Fibroblast of peridontal ligament (primary cell): Measurements from ENCODE around the gene ANG.
"Not testable (repeated sequence)": the region's sequence is repeated elsewhere in the genome, so short reads cannot be mapped to it uniquely, and the experiment has no call there.

Experiments
- DNase-seq: peaks from one replicate; pipeline ENCODE4 v3.0.0-alpha.2; 2010; ENCODE audit errors: extremely low read depth

Gene ANG

GRCh38 chr14:20698934-20699333, 10.4 kb downstream of the ANG start:
- DNase-seq: no peak

GRCh38 chr14:20699931-20700330, 11.4 kb downstream of the ANG start:
- no peak for DNase-seq

- DNase-seq: not testable (repeated sequence)
Observed at GRCh38 chr14:20700965-20701364, 12.4 kb downstream of the ANG start.

DNA sequence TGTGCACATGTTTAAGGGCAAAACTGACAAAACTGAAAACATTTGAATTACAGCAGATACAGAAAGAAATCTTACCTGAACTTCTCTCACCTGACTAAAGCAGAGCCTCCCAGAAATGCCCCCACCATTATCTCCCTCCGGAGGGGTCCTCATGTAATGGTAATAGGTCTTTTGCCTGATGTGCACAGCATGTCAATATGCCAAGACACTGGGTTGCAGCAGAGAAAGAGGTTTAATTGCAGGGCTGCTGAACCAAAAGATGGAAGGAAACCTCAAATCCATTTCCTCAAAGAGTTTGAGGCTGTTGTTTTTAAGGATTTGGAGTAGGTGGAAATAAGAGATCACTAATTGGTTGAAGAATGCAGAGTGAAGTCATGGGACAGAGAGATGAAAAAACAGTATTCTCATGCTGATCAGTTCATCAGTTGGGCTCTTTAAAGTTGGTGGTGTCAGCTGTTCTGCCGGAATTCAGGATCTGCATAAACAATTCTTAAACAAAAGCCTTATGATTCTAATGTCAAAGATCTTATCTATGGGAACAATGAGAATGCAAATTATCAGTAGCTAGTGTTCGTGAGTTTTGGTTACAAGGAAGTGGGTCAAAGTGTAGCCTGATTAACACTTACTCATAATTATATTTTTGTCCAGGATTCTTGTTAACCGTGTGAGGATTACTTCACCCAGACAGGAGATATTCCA, 18.2 kb downstream of the ANG start:
- no peak for DNase-seq

- DNase-seq: no peak
Observed at GRCh38 chr14:20707622-20708021, 19.1 kb downstream of the ANG start.

DNA sequence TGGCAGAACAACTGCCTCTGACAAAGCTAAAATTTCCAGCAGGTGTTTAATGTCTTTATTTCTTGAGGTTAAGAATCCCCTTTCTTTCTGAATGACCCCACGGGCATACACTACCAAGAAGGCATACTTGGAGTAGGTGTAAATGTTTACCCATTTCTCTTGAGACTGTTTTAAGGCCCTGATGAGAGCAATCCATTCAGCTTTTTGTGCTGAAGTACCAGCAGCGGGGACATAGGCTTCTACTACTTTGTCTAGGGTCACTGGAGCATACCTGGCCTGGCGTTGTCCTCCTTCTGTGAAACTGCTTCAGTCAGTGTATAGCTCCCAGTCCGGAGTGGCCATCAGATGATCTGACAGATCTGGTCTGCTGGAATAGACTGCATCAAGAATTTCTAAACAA, 22.7 kb downstream of the ANG start:
- DNase-seq: no peak

DNA sequence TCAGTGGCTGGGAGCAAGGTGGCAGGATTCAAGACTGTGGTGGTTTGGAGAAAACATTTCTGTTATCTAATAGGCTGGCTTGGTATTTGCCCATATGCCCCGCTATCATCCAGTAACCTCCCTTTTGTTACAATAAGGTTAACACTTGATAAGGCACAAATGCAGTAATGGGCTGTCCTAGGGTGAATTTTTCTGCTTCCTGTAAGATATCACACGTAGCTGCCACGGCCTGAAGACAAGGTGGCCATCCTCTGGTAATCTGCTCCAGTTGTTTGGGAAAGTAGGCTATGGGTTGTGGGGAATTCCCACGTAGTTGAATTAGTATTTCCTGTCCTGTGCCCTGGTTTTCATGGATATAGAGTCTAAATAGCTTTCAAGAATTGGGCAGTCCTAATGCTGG, 23.1 kb downstream of the ANG start:
- no peak for DNase-seq

DNA sequence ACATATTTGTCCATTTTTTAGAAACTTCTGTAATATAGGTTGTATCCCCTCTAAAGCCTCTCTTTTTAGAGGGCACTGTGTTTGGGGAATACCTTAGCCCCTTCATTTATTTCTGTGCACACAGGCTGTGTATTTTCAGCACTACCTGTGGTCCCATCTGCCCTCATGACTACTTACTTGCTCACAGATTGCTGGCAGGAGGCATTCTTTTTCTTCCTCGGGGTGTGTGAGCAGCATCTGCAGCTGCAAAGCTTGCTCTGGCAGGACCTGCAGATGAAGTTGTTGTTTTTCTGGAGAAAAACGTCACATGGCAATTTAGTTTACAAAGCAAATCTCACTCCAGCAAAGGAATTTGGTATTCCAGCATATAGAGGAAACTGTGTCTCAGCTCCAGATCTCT, 24.3 kb downstream of the ANG start:
- no peak for DNase-seq

GRCh38 chr14:20714593-20715250, 26.2 kb downstream of the ANG start:
- DNase-seq: peak; percentile 74

DNA sequence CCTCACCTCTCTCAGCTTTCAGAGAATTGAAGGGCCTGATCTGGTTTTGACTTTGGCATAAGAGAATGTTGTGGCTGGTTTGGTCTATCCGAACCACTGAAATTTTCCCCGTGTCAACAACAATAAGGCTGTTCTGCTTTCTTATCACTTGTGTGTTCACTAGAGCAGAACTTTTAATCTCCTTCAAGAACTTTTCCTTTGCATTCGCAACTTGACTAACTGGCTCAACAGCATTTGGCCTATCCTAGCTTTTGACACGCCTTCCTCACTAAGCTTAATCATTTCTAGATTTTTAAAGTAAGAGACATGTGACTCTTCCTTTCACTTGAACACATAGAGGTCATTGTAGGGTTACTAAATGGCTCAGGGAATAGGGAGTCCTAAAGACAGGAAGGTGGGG, 31.2 kb downstream of the ANG start:
- DNase-seq: no peak

GRCh38 chr14:20720741-20721140, 32.2 kb downstream of the ANG start:
- no peak for DNase-seq

- DNase-seq: no peak
Observed at GRCh38 chr14:20722016-20722415, 33.5 kb downstream of the ANG start.

DNA sequence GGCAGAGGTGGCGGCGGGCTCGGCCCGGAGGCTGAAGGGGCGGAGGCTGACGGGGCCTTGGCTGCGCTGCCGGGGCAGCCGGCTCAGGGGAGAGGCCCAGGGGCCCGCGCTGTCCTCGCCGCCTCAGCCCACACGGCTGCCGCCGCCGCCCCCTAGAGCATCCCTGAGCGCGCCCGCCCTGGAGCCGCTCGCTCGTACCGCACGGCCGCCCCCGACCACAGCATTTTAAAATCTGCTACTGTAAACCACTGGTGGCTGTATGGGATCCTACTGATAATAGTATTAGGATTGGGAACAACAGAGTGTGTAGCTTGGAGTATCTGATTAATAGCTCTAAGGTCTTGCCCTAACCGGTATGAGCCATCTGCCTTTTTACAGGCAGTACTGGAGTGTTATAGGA, 34.9 kb downstream of the ANG start:
- DNase-seq: no peak

- DNase-seq: not testable (repeated sequence)
Observed at GRCh38 chr14:20726121-20726520, 37.6 kb downstream of the ANG start.

- DNase-seq: no peak
Observed at GRCh38 chr14:20726531-20726930, 38.0 kb downstream of the ANG start.

DNA sequence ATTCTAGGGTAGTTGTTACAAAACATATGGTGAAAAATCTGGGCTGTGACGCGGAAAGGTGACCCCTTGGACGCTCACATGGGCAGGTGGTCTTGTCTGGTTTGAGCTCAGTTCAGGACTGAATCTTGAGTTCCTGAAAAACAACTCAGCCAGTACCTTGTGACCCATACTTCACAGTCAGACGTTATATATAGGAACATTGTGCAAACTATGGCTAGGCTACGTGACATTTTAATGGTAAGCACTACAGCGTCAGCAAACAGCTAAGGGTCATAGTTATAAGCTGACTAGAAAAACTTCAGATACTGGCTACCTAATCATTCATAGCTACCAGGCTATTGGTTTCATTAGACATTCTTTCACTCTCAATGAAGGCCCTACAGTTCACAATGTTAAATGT, 42.3 kb downstream of the ANG start:
- no peak for DNase-seq

- no peak for DNase-seq
Observed at GRCh38 chr14:20732477-20732876, 43.9 kb downstream of the ANG start.

GRCh38 chr14:20732979-20733635, 44.5 kb downstream of the ANG start:
- DNase-seq: no peak

GRCh38 chr14:20733684-20734429, 45.3 kb downstream of the ANG start:
- DNase-seq: no peak

GRCh38 chr14:20734430-20734806, 45.9 kb downstream of the ANG start:
- no peak for DNase-seq

GRCh38 chr14:20738292-20738691, 49.7 kb downstream of the ANG start:
- DNase-seq: not testable (repeated sequence)

- DNase-seq: no peak
Observed at GRCh38 chr14:20742132-20742531, 53.6 kb downstream of the ANG start.

DNA sequence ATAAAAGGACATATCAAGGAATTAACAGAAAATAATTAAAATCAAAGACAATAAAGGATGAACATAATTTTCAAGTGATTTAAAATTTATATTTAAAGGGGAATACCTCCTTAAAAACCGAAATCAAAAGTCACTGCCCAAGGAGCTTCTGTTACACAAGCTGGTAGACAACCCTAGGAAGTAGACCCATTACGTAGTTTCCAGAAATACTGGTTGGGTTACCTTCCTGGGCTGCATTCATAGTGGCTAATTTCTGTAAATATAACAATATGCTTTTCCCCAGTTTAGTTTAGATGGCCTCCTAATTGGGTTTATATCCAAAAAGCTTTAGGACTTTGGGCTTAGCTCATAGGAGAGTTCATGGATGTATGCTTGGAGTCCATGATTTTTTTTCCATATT, 55.0 kb downstream of the ANG start:
- no peak for DNase-seq
